HT1080 (cell line): ENCODE results near the gene MAP3K5. TPM values are rescaled to one million over a fixed set of nuclear protein-coding genes. Genes with fewer than 3 reads are reported as not detected.
A peak's percentile ranks its signal among the peaks of the same experiment; 100 is the strongest.

ENCODE experiments used
- DNase-seq: peaks from one replicate; pipeline ENCODE4 v3.0.0-alpha.2; 2015; ENCODE audit warnings: low read depth
- small RNA-seq: library from RNA; depleted of rRNA; stranded (forward); fragments of <200 nt; gene quantifications from one replicate; pipeline ENCODE3, GENCODE V24; 2014
- total RNA-seq: library from RNA; depleted of rRNA; stranded (reverse); fragments of >200 nt; shearing (Covaris generic); gene quantifications from 2 replicates; pipeline ENCODE4 v1.2.3, GENCODE V29; 2014; rRNA removed

The MAP3K5 gene
- total RNA-seq, 1 experiment from 2014 or later, result 6.4 TPM

GRCh38 chr6:136524936-136525413 lies 267.3 kb downstream of the MAP3K5 start:
- DNase-seq, result no peak

GRCh38 chr6:136524339-136524935 lies 267.8 kb downstream of the MAP3K5 start:
- no peak for DNase-seq

- no peak for DNase-seq
These were observed 269.1 kb downstream of the MAP3K5 start for GRCh38 chr6:136523196-136523595.

- no peak for DNase-seq
These were observed 269.6 kb downstream of the MAP3K5 start for GRCh38 chr6:136522636-136523035.

- DNase-seq, result no peak
These were observed 270.4 kb downstream of the MAP3K5 start for GRCh38 chr6:136521911-136522310.

GRCh38 chr6:136521427-136521826 lies 270.9 kb downstream of the MAP3K5 start:
- no peak for DNase-seq

GRCh38 chr6:136520517-136520916 lies 271.8 kb downstream of the MAP3K5 start:
- DNase-seq, result no peak

GRCh38 chr6:136517582-136517981 lies 274.7 kb downstream of the MAP3K5 start:
- DNase-seq, result no peak

GRCh38 chr6:136517002-136517401 lies 275.3 kb downstream of the MAP3K5 start:
- DNase-seq, result peak; percentile 21

GRCh38 chr6:136514591-136514990 lies 277.7 kb downstream of the MAP3K5 start:
- no peak for DNase-seq

GRCh38 chr6:136511926-136512325 lies 280.4 kb downstream of the MAP3K5 start:
- no peak for DNase-seq

GRCh38 chr6:136511397-136511796 lies 280.9 kb downstream of the MAP3K5 start:
- DNase-seq, result no peak

GRCh38 chr6:136510782-136511181 lies 281.5 kb downstream of the MAP3K5 start:
- no peak for DNase-seq

- no peak for DNase-seq
These were observed 282.0 kb downstream of the MAP3K5 start for GRCh38 chr6:136510299-136510698.

- peak; percentile 10 for DNase-seq
These were observed 283.4 kb downstream of the MAP3K5 start for GRCh38 chr6:136508725-136509392.

Small RNAs within 50 kb of the gene (small RNA-seq; reads per million reads assigned to genes)
- gene RNA5SP219, result not detected

Other genes starting within 250 kb of the MAP3K5 start
- 1.7 and 2.1 TPM in 2 replicates for gene MAP7, start 242.1 kb downstream of the MAP3K5 start, total RNA-seq
- gene PEX7, start 30.1 kb upstream of the MAP3K5 start, total RNA-seq, result 6.3 and 8.5 TPM in 2 replicates
- gene SLC35D3, start 129.8 kb upstream of the MAP3K5 start, total RNA-seq, result 0.07 TPM in 1 of 2 replicates, not detected in the other